Transverse colon (tissue), 4 donors: ENCODE results near the gene TOB2. TPM values are rescaled to one million over a fixed set of nuclear protein-coding genes. Genes with fewer than 3 reads are reported as not detected.
A peak's percentile ranks its signal among the peaks of the same experiment; 100 is the strongest.
"Not testable (repeated sequence)": the region's sequence is repeated elsewhere in the genome, so short reads cannot be mapped to it uniquely, and the experiment has no call there.

Experiments
- DNase-seq: peaks from one replicate; pipeline ENCODE4 v3.0.0-alpha.2; 2019
- H3K27ac ChIP-seq, 4 donors: fragments of 200-600 bp; sonication (generic); 2 replicates each; pipeline ENCODE4 v1.5.1; 2016 to 2018; ENCODE audit warnings: inconsistent platforms in 4 of 4
- H3K27me3 ChIP-seq: fragments of 200-600 bp; sonication (generic); 2 replicates; pipeline ENCODE4 v1.5.1; 2017; ENCODE audit warnings: inconsistent platforms
- H3K36me3 ChIP-seq, 4 donors: fragments of 200-600 bp; sonication (generic); 2 replicates each; pipeline ENCODE4 v1.5.1; 2017 to 2019; ENCODE audit warnings: inconsistent platforms in 4 of 4
- H3K4me1 ChIP-seq, 4 donors: fragments of 200-600 bp; sonication (generic); 2 replicates each; pipeline ENCODE4 v1.5.1; 2017 to 2020; ENCODE audit warnings: inconsistent platforms in 4 of 4
- H3K4me3 ChIP-seq, 4 donors: fragments of 200-600 bp; sonication (generic); 1 replicate in 1 of 4; 2 replicates in 3 of 4; pipeline versions ENCODE4 v1.5.1 to v1.6.1; 2017 to 2019; ENCODE audit warnings: inconsistent platforms in 4 of 4
- H3K9me3 ChIP-seq, 2 donors: fragments of 200-600 bp; sonication (generic); 2 replicates each; pipeline ENCODE4 v1.5.1; 2017 to 2019; ENCODE audit warnings: inconsistent platforms in 2 of 2
- EP300 ChIP-seq: sonication (generic); formaldehyde crosslinking; IDR thresholded peaks from one replicate; pipeline ENCODE4 v1.6.1; 2017; ENCODE audit warnings: antibody characterized with exemption, low read depth
- POLR2A ChIP-seq: fragments of 450-650 bp; IDR thresholded peaks from one replicate; pipeline ENCODE4 v1.6.1; 2016; ENCODE audit warnings: antibody characterized with exemption, mild to moderate bottlenecking, moderate library complexity
- POLR2AphosphoS5 ChIP-seq, 3 donors: sonication (generic); formaldehyde crosslinking; IDR thresholded peaks; one replicate each; pipeline ENCODE4 v1.6.1; 2016; ENCODE audit warnings: antibody characterized with exemption in 3 of 3
- WGBS, 2 donors: methylation state at CpG; one replicate each; pipeline ENCODE4 v1.1.5; 2018; ENCODE audit warnings: low coverage in 1 of 2; 5-methylcytosine and 5-hydroxymethylcytosine counted together
- in situ Hi-C, 4 donors: fragments of 200-750 bp; cut with MboI; loops; one replicate each; pipeline versions ENCODE4 v1.15.0 to v1.15.1; 2017; ENCODE audit warnings: low sequenced_read_pairs in 3 of 4, low pct_ligation_motif_present in 1 of 4, low pct_unique_long_range_greater_than_20kb in 1 of 4
- intact Hi-C: fragments of 100-400 bp; cut with DNase I; formaldehyde crosslinking; loops from one replicate; pipeline ENCODE4 v1.15.1; 2023; ENCODE audit warnings: low total_unique reads
- total RNA-seq, 4 donors: library from RNA; depleted of rRNA; stranded (reverse); fragments of >200 nt; gene quantifications; one replicate each; pipeline ENCODE4 v1.1.0, GENCODE V29; 2016
- TF ChIP-seq, protein P1 (sequence below), 5 experiments: fragments of 200-600 bp in 3 of 5; fragments of 450-650 bp in 2 of 5; sonication (generic) in 3 of 5; IDR thresholded peaks; 1 replicate in 2 of 5; 2 replicates in 3 of 5; pipeline ENCODE4 v1.5.1; 2016 to 2017; ENCODE audit warnings: antibody characterized with exemption in 5 of 5, inconsistent platforms in 3 of 5, mild to moderate bottlenecking in 2 of 5, moderate library complexity in 1 of 5

The TOB2 gene
- total RNA-seq, 4 donors from 2014 or later: 22.7 to 64.0 (median 49.7) TPM

DNA sequence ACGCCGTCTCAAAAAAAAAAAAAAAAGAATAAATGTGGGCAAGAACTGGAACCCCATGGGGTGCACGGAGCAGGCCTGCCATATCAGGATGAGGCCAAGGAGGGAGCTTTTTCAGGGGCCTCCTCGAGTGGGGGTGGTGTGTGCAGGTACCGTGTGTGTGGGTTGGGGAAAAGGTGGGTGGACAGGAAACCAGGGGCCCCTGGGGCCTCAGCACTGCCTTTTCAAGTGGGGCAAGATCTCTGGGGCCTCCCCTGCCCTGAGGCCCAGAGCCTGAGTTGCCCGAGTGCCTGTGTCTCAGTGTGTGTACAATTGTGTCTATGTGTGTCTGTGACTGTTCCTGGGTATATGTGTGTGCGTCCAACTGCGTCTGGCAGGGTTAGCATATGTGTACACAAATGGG lies 41.0 kb downstream of the TOB2 start:
- TF ChIP-seq EP300 (no peak), POLR2A (no peak), POLR2AphosphoS5 (IDR thresholded peaks at IDR 0.05) (no peak)
- TF ChIP-seq, protein P1, sequence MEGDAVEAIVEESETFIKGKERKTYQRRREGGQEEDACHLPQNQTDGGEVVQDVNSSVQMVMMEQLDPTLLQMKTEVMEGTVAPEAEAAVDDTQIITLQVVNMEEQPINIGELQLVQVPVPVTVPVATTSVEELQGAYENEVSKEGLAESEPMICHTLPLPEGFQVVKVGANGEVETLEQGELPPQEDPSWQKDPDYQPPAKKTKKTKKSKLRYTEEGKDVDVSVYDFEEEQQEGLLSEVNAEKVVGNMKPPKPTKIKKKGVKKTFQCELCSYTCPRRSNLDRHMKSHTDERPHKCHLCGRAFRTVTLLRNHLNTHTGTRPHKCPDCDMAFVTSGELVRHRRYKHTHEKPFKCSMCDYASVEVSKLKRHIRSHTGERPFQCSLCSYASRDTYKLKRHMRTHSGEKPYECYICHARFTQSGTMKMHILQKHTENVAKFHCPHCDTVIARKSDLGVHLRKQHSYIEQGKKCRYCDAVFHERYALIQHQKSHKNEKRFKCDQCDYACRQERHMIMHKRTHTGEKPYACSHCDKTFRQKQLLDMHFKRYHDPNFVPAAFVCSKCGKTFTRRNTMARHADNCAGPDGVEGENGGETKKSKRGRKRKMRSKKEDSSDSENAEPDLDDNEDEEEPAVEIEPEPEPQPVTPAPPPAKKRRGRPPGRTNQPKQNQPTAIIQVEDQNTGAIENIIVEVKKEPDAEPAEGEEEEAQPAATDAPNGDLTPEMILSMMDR (IDR thresholded peaks at IDR 0.05): no peak
- H3K36me3 ChIP-seq: no peaks in the 10 kb centered on the region
- H3K9me3 ChIP-seq: no peaks in the 10 kb centered on the region
- WGBS, 2 donors: 79% methylated on average over 8 of the region's 8 CpGs; no CpG with 5 or more reads in 1 of the 2 donors
- in situ Hi-C loops (loop anchor here in 3 of 4 donors (5.0 to 10.0 kb wide), 2 partner anchors 109 to 112 kb away; no protein-coding TSS in a partner anchor), intact Hi-C loops (no loop called here)
- H3K27ac ChIP-seq: no peak overlapping the region
- peaks cover 16 to 27% (median 18%) of the 10 kb centered on the region in 4 donors for H3K4me1 ChIP-seq
- H3K27me3 ChIP-seq: no peaks in the 10 kb centered on the region
- DNase-seq: no peak
- no peak overlapping the region for H3K4me3 ChIP-seq

DNA sequence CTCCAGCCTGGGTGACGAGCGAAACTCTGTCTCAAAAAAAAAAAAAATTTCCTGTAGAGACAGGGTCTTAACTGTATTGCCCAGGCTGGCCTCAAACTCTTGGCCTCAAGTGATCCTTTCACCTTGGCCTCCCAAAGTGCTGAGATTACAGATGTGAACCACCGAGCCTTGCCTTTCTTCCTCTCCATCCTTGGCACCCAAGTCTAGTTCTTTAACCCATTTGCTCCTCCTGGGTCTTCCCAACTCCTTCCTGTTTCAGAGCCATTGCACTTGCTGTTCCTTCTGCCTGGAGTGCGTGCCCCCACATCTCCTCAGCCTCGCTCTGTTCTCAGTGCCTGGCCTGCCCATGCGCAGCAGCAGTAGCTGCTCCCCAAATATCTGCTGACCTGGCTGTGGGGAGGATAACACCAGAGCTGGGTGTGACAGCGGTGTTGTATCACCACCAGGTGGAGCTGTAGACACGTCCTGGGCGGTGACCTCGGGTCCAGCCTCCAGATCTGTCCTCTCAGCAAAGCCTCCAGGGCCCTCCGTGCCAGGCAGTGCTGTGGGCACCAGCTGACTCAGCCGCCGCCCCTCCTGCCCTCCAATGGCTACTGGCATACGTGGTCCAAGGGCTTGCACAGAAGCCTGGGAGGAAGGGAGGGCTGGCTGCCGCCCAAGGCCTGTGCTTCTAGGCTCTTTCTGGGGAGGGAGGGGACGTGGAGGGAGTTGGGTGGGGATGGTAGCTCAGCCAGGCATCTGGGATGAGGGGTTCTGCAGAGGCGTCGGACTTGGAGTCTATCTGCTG lies 42.9 kb downstream of the TOB2 start:
- in situ Hi-C loops: loop anchor here in 2 of 4 donors (5.0 to 10.0 kb wide), 2 partner anchors 111 to 124 kb away; no protein-coding TSS in a partner anchor
- intact Hi-C loops: loop anchor here (5.0 kb wide), 1 partner anchor 114 kb away; no protein-coding TSS in a partner anchor
- no peak overlapping the region for H3K4me3 ChIP-seq
- no peaks in the 10 kb centered on the region for H3K27me3 ChIP-seq
- H3K27ac ChIP-seq: peak overlapping the region; percentile 6 to 57 (median 36)
- WGBS, 2 donors: 15 to 57% methylated on average over 3 to 17 of the region's 18 CpGs
- TF ChIP-seq EP300: peak; percentile 29
- TF ChIP-seq POLR2A: no peak
- TF ChIP-seq POLR2AphosphoS5 (IDR thresholded peaks at IDR 0.05): peak; percentile 32 to 72 (median 62)
- TF ChIP-seq, protein P1 (IDR thresholded peaks at IDR 0.05): peak; percentile 95 to 98 (median 96)
- peaks cover 15 to 23% (median 18%) of the 10 kb centered on the region in 4 donors for H3K4me1 ChIP-seq
- H3K9me3 ChIP-seq: no peaks in the 10 kb centered on the region
- H3K36me3 ChIP-seq: no peaks in the 10 kb centered on the region
- peak; percentile 89 for DNase-seq

DNA sequence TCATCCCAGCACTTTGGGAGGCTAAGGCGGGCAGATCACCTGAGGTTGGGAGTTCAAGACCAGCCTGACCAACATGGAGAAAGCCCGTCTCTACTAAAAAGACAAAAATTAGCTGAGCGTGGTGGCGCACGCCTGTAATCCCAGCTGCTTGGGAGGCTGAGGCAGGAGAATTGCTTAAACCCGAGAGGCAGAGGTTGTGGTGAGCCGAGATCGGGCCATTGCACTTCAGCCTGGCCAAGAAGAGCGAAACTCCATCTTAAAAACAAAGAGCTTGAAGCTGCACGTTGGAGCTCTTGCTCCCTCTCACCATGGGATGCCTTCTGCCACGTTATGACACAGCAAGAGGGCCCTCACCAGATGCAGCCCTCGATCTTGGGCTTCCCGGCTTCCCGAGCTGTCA lies 43.8 kb downstream of the TOB2 start:
- not testable (repeated sequence) for H3K4me3 ChIP-seq, H3K9me3 ChIP-seq, DNase-seq, H3K27me3 ChIP-seq, H3K36me3 ChIP-seq
- in situ Hi-C loops: loop anchor here in 2 of 4 donors (5.0 to 10.0 kb wide), 2 partner anchors 112 to 124 kb away; no protein-coding TSS in a partner anchor
- intact Hi-C loops: loop anchor here (5.0 kb wide), 1 partner anchor 114 kb away; no protein-coding TSS in a partner anchor
- WGBS, 2 donors: 90 to 98% methylated on average over 6 to 14 of the region's 14 CpGs
- peak overlapping the region in 3 of 4 donors; percentile 28 to 74 (median 64) for H3K27ac ChIP-seq
- H3K4me1 ChIP-seq: peaks cover 15 to 26% (median 22%) of the 10 kb centered on the region in 4 donors

DNA sequence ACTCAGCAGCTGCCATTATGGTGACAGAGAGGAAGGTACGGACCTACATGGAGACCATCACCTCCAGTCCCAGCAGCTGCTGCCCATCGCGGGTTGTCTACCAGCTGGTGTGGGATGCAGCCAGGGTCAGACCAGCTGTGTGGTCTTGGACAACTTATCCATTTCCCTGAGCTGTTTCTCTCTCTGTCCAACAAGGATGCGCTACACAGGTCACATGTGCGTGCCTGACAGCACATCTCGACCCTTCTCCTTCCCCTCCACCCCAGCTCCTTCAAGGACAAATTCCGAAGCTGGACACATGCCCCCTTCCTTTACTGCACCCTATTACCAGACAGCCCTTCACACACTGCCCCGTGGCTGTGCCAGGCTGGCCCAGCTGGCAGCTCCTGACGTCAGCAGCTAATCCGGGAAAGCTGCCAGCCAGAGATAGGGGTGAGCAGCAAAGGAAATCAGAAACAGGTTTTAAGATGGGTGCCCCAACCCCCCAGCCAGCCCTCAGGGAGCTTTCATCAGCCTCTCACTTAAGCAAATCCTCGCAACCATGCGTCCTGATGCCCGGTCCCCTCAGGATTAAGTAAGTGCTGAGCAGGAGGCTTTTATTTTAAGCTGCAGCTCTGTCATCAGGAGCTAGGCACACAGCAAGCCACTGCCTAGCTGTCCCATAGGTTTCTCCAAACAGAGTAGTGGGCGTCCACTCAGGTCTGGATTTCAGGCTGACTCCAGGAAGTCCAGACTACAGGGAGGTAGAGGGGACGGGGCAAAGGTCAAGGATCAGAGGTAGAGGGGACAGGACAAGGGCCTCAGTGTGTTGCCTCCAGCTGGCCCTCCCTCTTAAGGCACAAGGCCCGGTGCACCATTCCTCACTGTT lies 44.6 kb downstream of the TOB2 start:
- Histone ChIP-seq H3K36me3 (no peaks in the 10 kb centered on the region), H3K4me3 (no peak overlapping the region), H3K4me1 (peaks cover 19 to 33% (median 28%) of the 10 kb centered on the region in 4 donors), H3K9me3 (no peaks in the 10 kb centered on the region), H3K27me3 (no peaks in the 10 kb centered on the region), H3K27ac (peak overlapping the region; percentile 64 to 74 (median 68))
- intact Hi-C loops: loop anchor here (5.0 kb wide), 1 partner anchor 115 kb away; no protein-coding TSS in a partner anchor
- peak; percentile 87 for DNase-seq
- WGBS, 2 donors: 28% methylated on average over 16 of the region's 16 CpGs; no CpG with 5 or more reads in 1 of the 2 donors
- TF ChIP-seq POLR2AphosphoS5 (IDR thresholded peaks at IDR 0.05) (peak; percentile 37 to 66 (median 60)), EP300 (no peak), POLR2A (no peak)
- TF ChIP-seq, protein P1 (IDR thresholded peaks at IDR 0.05): no peak
- in situ Hi-C loops: loop anchor here in 2 of 4 donors (5.0 to 10.0 kb wide), 2 partner anchors 113 to 125 kb away; no protein-coding TSS in a partner anchor
